Stimulated activated CD4-positive, alpha-beta T cell treated with anti-CD3 and anti-CD28 coated beads, Interleukin-2, amount 100 ng/mL, for 48 hours (primary cell): Measurements from ENCODE around the gene LTBP4.

Experiments used
- DNase-seq, 2 donors: peaks; one replicate each; pipeline ENCODE4 v3.0.0-alpha.2; 2020

Gene LTBP4

GRCh38 chr19:40597329-40597838 lies 3.8 kb upstream of the LTBP4 start:
- DNase-seq = no peak

- peak; percentile 91 to 95 for DNase-seq
Observed at GRCh38 chr19:40598121-40598917, 2.9 kb upstream of the LTBP4 start.

- no peak for DNase-seq
Observed at GRCh38 chr19:40598918-40599307, 2.3 kb upstream of the LTBP4 start.

GRCh38 chr19:40599331-40599901 lies 1.8 kb upstream of the LTBP4 start:
- no peak for DNase-seq

- DNase-seq = no peak
Observed at GRCh38 chr19:40599902-40600569, 1.1 kb upstream of the LTBP4 start.

GRCh38 chr19:40600570-40601133 lies 517 bp upstream of the LTBP4 start:
- no peak for DNase-seq

GRCh38 chr19:40603071-40603388 lies 1.9 kb downstream of the LTBP4 start:
- DNase-seq = no peak

GRCh38 chr19:40603389-40604170 lies 2.4 kb downstream of the LTBP4 start:
- peak; percentile 94 to 95 for DNase-seq

- no peak for DNase-seq
Observed at GRCh38 chr19:40604171-40604646, 3.0 kb downstream of the LTBP4 start.

- DNase-seq = no peak
Observed at GRCh38 chr19:40604647-40605215, 3.6 kb downstream of the LTBP4 start.

- DNase-seq = peak in 1 of 2 donors; percentile 64
Observed at GRCh38 chr19:40605216-40605971, 4.2 kb downstream of the LTBP4 start.

GRCh38 chr19:40607311-40608239 lies 6.4 kb downstream of the LTBP4 start:
- DNase-seq = no peak

GRCh38 chr19:40608240-40608621 lies 7.1 kb downstream of the LTBP4 start:
- DNase-seq = no peak

GRCh38 chr19:40608957-40609356 lies 7.8 kb downstream of the LTBP4 start:
- DNase-seq = no peak

- peak; percentile 95 to 96 for DNase-seq
Observed at GRCh38 chr19:40609561-40610395, 8.6 kb downstream of the LTBP4 start.

GRCh38 chr19:40610396-40611064 lies 9.4 kb downstream of the LTBP4 start:
- DNase-seq = peak in 1 of 2 donors; percentile 57

GRCh38 chr19:40611096-40611495 lies 9.9 kb downstream of the LTBP4 start:
- no peak for DNase-seq

- DNase-seq = no peak
Observed at GRCh38 chr19:40611900-40612698, 10.9 kb downstream of the LTBP4 start.
